ENCODE measurements around the gene EML5.

DNA sequence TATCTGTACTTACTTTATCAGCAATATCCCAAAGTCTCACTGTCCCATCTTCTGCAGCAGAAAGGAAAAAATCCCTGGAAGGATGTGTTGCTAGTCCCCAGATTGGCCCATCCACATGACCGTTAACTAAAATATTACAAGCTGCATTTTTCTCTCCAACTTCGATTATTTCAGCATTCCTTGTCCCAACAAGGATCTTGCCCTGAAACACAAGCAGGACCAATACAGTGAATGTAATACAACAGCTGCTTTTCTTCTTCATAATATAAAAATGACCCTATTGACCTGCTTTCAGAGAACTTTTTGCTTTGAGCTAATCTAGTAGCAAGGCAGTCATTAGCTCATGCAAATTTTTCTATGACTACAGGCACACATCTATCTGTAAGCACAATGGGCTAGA is 171.7 kb downstream of the EML5 start:
- TF ChIP-seq, protein P1, sequence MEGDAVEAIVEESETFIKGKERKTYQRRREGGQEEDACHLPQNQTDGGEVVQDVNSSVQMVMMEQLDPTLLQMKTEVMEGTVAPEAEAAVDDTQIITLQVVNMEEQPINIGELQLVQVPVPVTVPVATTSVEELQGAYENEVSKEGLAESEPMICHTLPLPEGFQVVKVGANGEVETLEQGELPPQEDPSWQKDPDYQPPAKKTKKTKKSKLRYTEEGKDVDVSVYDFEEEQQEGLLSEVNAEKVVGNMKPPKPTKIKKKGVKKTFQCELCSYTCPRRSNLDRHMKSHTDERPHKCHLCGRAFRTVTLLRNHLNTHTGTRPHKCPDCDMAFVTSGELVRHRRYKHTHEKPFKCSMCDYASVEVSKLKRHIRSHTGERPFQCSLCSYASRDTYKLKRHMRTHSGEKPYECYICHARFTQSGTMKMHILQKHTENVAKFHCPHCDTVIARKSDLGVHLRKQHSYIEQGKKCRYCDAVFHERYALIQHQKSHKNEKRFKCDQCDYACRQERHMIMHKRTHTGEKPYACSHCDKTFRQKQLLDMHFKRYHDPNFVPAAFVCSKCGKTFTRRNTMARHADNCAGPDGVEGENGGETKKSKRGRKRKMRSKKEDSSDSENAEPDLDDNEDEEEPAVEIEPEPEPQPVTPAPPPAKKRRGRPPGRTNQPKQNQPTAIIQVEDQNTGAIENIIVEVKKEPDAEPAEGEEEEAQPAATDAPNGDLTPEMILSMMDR (IDR thresholded peaks at IDR 0.05): no peak
- no peak for TF ChIP-seq POLR2A (IDR thresholded peaks at IDR 0.05)
